22Rv1 (cell line): ENCODE data around the gene JPH3.

Experiments
- CTCF ChIP-seq: fragments of 450-650 bp; IDR thresholded peaks from 2 replicates; pipeline ENCODE4 v1.5.1; 2017; ENCODE audit warnings: mild to moderate bottlenecking
- ZFX ChIP-seq: fragments of 450-650 bp; IDR thresholded peaks from 2 replicates; pipeline ENCODE4 v1.6.1; 2017; ENCODE audit warnings: antibody characterized with exemption, borderline replicate concordance

GRCh38 chr16:87613961-87614360 lies 11.7 kb downstream of the JPH3 start:
- TF ChIP-seq CTCF: no peak
- TF ChIP-seq ZFX: no peak
